Common myeloid progenitor, CD34-positive (primary cell): Measurements from ENCODE around the gene PSTPIP1.

ENCODE experiments used
- CTCF ChIA-PET: fragments of 350-600 bp; sonication (Branson Sonifier 250); formaldehyde crosslinking; loops from one replicate; lab custom pipeline; 2021; ENCODE audit warnings: antibody characterized with exemption; lab: Charles Lee
- POLR2A ChIA-PET: fragments of 350-600 bp; sonication (Branson Sonifier 250); formaldehyde crosslinking; loops from one replicate; lab custom pipeline; 2021; ENCODE audit warnings: antibody characterized with exemption; lab: Charles Lee
- DNase-seq, 3 donors: peaks; one replicate each; pipeline versions ENCODE4 v3.0.0 to v3.0.0-alpha.2; 2013
- H3K27ac ChIP-seq, 2 experiments: 1 replicate in 1 of 2; 2 replicates in 1 of 2; pipeline ENCODE4 v1.7.0; 2013; ENCODE audit warnings: inconsistent platforms in 2 of 2, low read length in 2 of 2, mild to moderate bottlenecking in 2 of 2, low read depth in 1 of 2, moderate library complexity in 1 of 2; ENCODE audit not compliant: severe bottlenecking in 2 of 2, insufficient read depth in 1 of 2, poor library complexity in 1 of 2
- H3K27me3 ChIP-seq, 5 experiments: replicated peaks in 2 of 5; 1 replicate in 3 of 5; 2 replicates in 2 of 5; pipeline versions ENCODE4 v1.6.1 to v1.7.0; 2013; ENCODE audit warnings: low read length in 4 of 5, mild to moderate bottlenecking in 2 of 5, moderate library complexity in 2 of 5, inconsistent platforms in 1 of 5; ENCODE audit not compliant: insufficient read depth in 5 of 5, control insufficient read depth in 4 of 5
- H3K36me3 ChIP-seq, 4 experiments: 1 replicate in 2 of 4; 2 replicates in 2 of 4; pipeline versions ENCODE4 v1.6.1 to v1.7.0; 2013; ENCODE audit warnings: low read length in 3 of 4, control low read depth in 1 of 4, mild to moderate bottlenecking in 1 of 4; ENCODE audit not compliant: control insufficient read depth in 4 of 4, insufficient read depth in 4 of 4
- H3K4me1 ChIP-seq, 4 experiments: 1 replicate in 3 of 4; 2 replicates in 1 of 4; pipeline versions ENCODE4 v1.6.1 to v1.7.1; 2013; ENCODE audit warnings: low read length in 3 of 4, mild to moderate bottlenecking in 3 of 4, control low read depth in 1 of 4, inconsistent platforms in 1 of 4, moderate library complexity in 1 of 4; ENCODE audit not compliant: control insufficient read depth in 4 of 4, insufficient read depth in 4 of 4; ENCODE audit errors: control extremely low read depth in 1 of 4
- H3K4me3 ChIP-seq, 7 experiments: 1 replicate in 4 of 7; 2 replicates in 3 of 7; pipeline versions ENCODE4 v1.5.1 to v1.7.0; 2013; ENCODE audit warnings: mild to moderate bottlenecking in 7 of 7, low read length in 6 of 7, moderate library complexity in 6 of 7, inconsistent platforms in 2 of 7, low read depth in 2 of 7, control low read depth in 1 of 7; ENCODE audit not compliant: insufficient read depth in 4 of 7, control insufficient read depth in 1 of 7; ENCODE audit errors: extremely low read depth in 1 of 7
- H3K9me3 ChIP-seq, 5 experiments: 1 replicate in 4 of 5; 2 replicates in 1 of 5; pipeline versions ENCODE4 v1.6.1 to v1.7.1; 2013; ENCODE audit warnings: low read length in 4 of 5, mild to moderate bottlenecking in 2 of 5, inconsistent platforms in 1 of 5, low read depth in 1 of 5, moderate library complexity in 1 of 5; ENCODE audit not compliant: control insufficient read depth in 4 of 5, insufficient read depth in 2 of 5; ENCODE audit errors: control extremely low read depth in 1 of 5
- WGBS: methylation state at CpG from one replicate; pipeline ENCODE4 v1.1.5; 2013; ENCODE audit not compliant: insufficient coverage; 5-methylcytosine and 5-hydroxymethylcytosine counted together

PSTPIP1 gene

GRCh38 chr15:77064063-77064462 is 69.1 kb downstream of the PSTPIP1 start:
- no CpG with 5 or more reads among the region's 2 CpGs for WGBS
- no peaks in the 10 kb centered on the region for H3K27me3 ChIP-seq
- H3K4me1 ChIP-seq: peaks cover 28 to 45% (median 32%) of the 10 kb centered on the region in 4 experiments
- H3K4me3 ChIP-seq: no peak overlapping the region
- H3K9me3 ChIP-seq: no peaks in the 10 kb centered on the region
- peak overlapping the region in 1 of 2 experiments; percentile 66 for H3K27ac ChIP-seq
- no peak for DNase-seq
- CTCF ChIA-PET: interaction anchor here (1.5 kb wide), 1 partner anchor 18 kb away, joined by 6 read pairs; no protein-coding TSS in a partner anchor
- POLR2A ChIA-PET: interaction anchor here (0.9 kb wide), 1 partner anchor 33 kb away, joined by 3 read pairs; no protein-coding TSS in a partner anchor
- H3K36me3 ChIP-seq: peaks cover 0 to 2% (median 0%) of the 10 kb centered on the region in 4 experiments

- Histone ChIP-seq H3K27ac (peak overlapping the region in 1 of 2 experiments; percentile 66), H3K4me3 (peak overlapping the region in 2 of 7 experiments; percentile 3 to 22), H3K9me3 (no peaks in the 10 kb centered on the region), H3K4me1 (peaks cover 30 to 46% (median 35%) of the 10 kb centered on the region in 4 experiments), H3K27me3 (no peaks in the 10 kb centered on the region), H3K36me3 (peaks cover 0 to 4% (median under 1%) of the 10 kb centered on the region in 4 experiments)
- DNase-seq: peak in 2 of 3 donors; percentile 50 to 64
- CTCF ChIA-PET: interaction anchor here (1.5 kb wide), 1 partner anchor 18 kb away, joined by 6 read pairs; no protein-coding TSS in a partner anchor
- POLR2A ChIA-PET: no interaction called here
- WGBS: 56% methylated on average over 2 of the region's 6 CpGs
Measured at GRCh38 chr15:77064539-77065308, 69.8 kb downstream of the PSTPIP1 start.

- Histone ChIP-seq H3K4me3 (no peak overlapping the region), H3K27me3 (no peaks in the 10 kb centered on the region), H3K36me3 (peaks cover 0 to 4% (median 0%) of the 10 kb centered on the region in 4 experiments), H3K9me3 (no peaks in the 10 kb centered on the region), H3K4me1 (peaks cover 32 to 49% (median 38%) of the 10 kb centered on the region in 4 experiments), H3K27ac (no peak overlapping the region)
- peak in 1 of 3 donors; percentile 19 for DNase-seq
- ChIA-PET CTCF (interaction anchor here (0.6 to 1.1 kb wide), 3 partner anchors 20 to 37 kb away, joined by 3 read pairs; no protein-coding TSS in a partner anchor), POLR2A (no interaction called here)
- WGBS: 86% methylated on average over 2 of the region's 3 CpGs
Measured at GRCh38 chr15:77066971-77067690, 72.2 kb downstream of the PSTPIP1 start.

GRCh38 chr15:77067691-77068367 is 72.9 kb downstream of the PSTPIP1 start:
- POLR2A ChIA-PET: no interaction called here
- no peaks in the 10 kb centered on the region for H3K27me3 ChIP-seq
- H3K27ac ChIP-seq: no peak overlapping the region
- H3K36me3 ChIP-seq: peaks cover 0 to 4% (median 0%) of the 10 kb centered on the region in 4 experiments
- H3K4me3 ChIP-seq: peak overlapping the region in 2 of 7 experiments; percentile 12 to 17
- 47% methylated on average over 2 of the region's 3 CpGs for WGBS
- no peaks in the 10 kb centered on the region for H3K9me3 ChIP-seq
- DNase-seq: peak in 2 of 3 donors; percentile 27 to 42
- CTCF ChIA-PET: interaction anchor here (0.6 to 0.9 kb wide), 2 partner anchors 18 to 21 kb away, joined by 3 read pairs; no protein-coding TSS in a partner anchor
- H3K4me1 ChIP-seq: peaks cover 32 to 49% (median 38%) of the 10 kb centered on the region in 4 experiments

GRCh38 chr15:77068633-77069032 is 73.7 kb downstream of the PSTPIP1 start:
- Histone ChIP-seq H3K4me3 (no peak overlapping the region), H3K27ac (no peak overlapping the region), H3K27me3 (no peaks in the 10 kb centered on the region), H3K4me1 (peaks cover 32 to 48% (median 38%) of the 10 kb centered on the region in 4 experiments), H3K9me3 (no peaks in the 10 kb centered on the region), H3K36me3 (peaks cover 0 to 4% (median 0%) of the 10 kb centered on the region in 4 experiments)
- WGBS: 100% methylated on average over 2 of the region's 7 CpGs
- POLR2A ChIA-PET: no interaction called here
- DNase-seq: no peak
- CTCF ChIA-PET: interaction anchor here (0.6 kb wide), 1 partner anchor 19 kb away, joined by 3 read pairs; no protein-coding TSS in a partner anchor

GRCh38 chr15:77069521-77070121 is 74.7 kb downstream of the PSTPIP1 start:
- peaks cover 0 to 4% (median 0%) of the 10 kb centered on the region in 4 experiments for H3K36me3 ChIP-seq
- DNase-seq: peak in 1 of 3 donors; percentile 7
- ChIA-PET CTCF (no interaction called here), POLR2A (no interaction called here)
- H3K9me3 ChIP-seq: no peaks in the 10 kb centered on the region
- WGBS: 55% methylated on average over 7 of the region's 13 CpGs
- peak overlapping the region in 6 of 7 experiments; percentile 73 to 92 (median 84) for H3K4me3 ChIP-seq
- H3K27me3 ChIP-seq: no peaks in the 10 kb centered on the region
- peaks cover 28 to 38% (median 31%) of the 10 kb centered on the region in 4 experiments for H3K4me1 ChIP-seq
- H3K27ac ChIP-seq: peak overlapping the region in 1 of 2 experiments; percentile 81
